GM19467 (cell line): Measurements from ENCODE around the gene RGS3.

Experiments
- ATAC-seq: cut with Tn5 transposase; IDR thresholded peaks from one replicate; pipeline ENCODE4 v1.9.1; 2021; ENCODE audit warnings: mild to moderate bottlenecking, moderate library complexity; ENCODE audit not compliant: unreplicated experiment

Gene RGS3

GRCh38 chr9:113614843-113615648, 151.5 kb downstream of the RGS3 start:
- no peak for ATAC-seq

GRCh38 chr9:113616116-113616515, 152.6 kb downstream of the RGS3 start:
- no peak for ATAC-seq

DNA sequence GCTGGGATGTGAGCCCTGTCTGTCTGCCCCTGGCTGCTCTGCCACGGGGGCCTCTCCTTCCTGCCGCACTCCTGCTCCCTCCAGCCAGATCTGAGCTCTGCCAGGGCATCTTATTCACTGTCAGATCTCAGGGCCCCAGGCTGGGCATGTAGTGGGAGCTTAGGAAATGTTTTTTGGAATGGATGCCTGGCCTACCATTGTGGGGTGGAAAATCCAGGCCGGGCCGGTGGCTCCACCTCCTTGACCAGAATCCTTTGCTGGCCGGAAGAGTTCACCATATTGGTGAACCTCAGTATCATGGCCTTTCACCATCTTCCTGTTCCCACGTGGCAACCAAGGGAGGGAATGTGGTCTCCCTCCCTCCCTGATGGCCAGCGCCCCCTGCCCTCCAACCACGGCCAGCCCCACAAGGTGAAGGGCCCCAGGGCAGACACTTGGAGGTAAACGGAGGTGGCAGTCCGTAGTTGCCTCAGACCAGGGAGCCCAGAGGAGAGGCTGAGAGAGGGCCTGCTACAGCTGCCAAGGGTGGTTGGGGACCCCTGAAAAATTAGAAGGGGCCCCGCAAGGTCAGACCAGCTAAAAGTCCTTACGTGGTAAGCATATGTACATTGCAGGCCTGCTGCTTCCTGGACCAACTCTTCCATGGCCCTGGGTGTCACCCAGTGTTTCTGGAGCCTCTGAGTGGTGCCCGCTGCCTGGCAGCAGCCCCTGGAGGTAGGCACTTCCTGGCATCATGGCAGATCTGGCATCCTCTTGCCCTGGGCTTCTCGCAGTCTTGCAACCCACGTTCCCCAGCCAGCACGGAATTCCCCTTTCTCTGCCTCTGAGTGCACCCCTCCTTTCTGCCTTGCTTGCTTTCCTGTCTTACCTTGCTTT, 153.3 kb downstream of the RGS3 start:
- ATAC-seq, result no peak

GRCh38 chr9:113617550-113617949, 154.0 kb downstream of the RGS3 start:
- no peak for ATAC-seq

- no peak for ATAC-seq
Observed at GRCh38 chr9:113618836-113619490, 155.4 kb downstream of the RGS3 start.

DNA sequence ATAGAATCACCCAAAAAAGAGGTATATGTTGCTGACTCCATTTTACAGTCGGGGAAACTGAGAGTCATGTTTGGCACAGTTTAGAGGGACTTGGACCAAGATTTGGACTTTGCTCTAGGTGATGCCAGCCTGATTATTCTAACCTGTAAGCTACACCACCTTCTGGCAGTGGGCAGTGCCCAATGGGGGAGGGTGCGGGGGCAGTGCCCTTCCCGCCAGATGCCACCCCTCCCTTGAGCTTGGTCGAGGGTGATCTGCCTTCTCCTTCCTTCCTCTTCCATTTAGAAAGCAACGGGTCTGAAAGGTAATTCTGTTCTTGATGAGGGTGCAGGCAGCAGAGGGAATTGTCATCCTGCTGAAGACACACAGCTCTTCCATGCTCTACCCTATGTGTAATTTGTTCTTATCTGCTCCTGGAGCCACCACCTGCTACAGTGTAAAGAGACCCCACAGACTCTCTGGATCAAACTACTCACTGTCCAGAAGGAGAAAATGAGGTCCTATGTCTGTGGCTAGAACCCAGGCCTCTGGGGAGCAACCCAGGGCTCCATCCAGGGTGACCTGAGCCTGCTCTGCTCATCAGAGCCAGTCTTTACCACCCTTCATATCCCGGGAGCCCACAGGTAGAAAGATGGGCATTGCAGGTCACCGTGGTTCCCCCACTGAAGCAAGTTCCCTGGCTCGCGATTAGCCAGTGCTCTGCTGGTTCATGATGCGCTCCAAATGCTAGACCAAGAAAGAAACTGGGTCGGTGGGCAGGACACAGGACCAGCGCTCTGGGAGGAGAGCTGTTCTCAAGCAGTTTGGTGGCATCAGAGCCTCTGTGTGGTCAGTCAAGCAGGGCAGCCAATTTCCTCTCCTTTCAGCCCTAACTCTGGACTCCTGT, 156.2 kb downstream of the RGS3 start:
- no peak for ATAC-seq

GRCh38 chr9:113620377-113621161, 157.0 kb downstream of the RGS3 start:
- ATAC-seq, result no peak

- no peak for ATAC-seq
Observed at GRCh38 chr9:113621309-113621791, 157.8 kb downstream of the RGS3 start.

GRCh38 chr9:113621980-113622379, 158.5 kb downstream of the RGS3 start:
- ATAC-seq, result no peak

GRCh38 chr9:113622600-113623400, 159.3 kb downstream of the RGS3 start:
- peak; percentile 80 for ATAC-seq

DNA sequence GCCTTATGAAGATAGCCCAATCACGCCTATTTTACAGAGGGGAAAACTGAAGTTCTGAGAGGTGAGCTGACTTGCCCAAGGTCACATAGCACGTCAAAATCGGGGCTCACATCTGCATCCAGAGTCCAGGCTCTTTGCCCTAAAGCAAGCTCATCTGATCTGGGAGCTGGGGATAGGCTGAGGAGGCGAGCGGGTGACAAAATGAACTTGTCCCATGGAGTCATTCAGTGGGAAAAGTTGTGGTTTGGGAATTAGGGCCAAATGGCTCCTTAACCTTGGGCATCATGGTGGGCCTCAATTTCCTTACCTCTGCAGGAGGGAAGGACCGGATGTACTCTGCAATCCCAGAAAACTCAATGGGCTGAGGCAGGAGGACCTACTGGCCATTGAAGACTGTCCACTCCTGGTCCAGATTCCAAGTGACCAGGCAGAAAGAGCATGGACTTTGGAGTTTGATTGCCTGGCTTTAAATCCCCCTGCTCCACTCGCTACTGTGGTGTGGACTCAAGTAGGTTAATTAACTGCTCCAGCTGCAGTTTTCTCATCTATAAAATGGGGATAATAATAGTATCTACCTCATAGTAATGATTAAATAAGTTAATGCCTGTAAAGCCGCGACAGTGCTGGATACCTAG, 160.4 kb downstream of the RGS3 start:
- ATAC-seq, result no peak

DNA sequence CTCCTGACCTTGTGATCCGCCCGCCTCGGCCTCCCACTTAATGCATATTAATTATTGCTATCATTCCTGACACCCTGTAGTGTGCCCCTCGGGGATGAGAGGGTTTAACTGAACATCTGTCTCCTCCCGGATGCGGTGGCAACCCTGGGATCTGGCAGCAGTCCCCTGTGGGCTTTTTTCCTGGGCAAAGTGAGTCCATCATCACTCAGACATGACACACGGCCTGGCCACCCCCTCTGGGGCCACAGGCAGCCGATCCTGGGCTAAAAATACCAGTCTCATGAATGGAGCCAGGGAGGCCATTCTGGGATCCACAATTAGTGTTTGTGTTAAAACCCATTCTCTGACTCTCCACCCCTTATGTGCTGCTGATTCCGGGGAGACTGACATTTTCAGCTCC, 161.2 kb downstream of the RGS3 start:
- no peak for ATAC-seq

DNA sequence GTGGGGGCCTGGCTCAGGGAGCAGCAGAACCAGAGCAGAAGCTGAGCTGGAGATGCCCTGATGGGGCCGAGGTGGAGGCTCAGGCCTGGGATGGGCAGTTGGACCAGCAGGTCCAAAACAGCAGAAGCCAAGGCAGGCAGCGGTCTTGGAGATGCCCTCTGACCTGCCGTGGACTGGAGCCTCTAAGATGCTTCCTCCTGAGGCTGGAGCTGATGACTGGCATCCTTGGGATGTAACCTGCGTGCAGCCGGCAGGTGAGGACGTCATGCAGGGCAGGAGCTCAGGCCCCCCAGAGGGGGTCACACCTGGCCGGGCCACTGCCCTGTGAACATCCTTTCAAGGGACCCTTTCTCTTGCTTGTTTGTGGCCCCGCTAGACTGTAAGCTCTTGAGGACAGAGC, 162.0 kb downstream of the RGS3 start:
- ATAC-seq, result no peak

- ATAC-seq, result no peak
Observed at GRCh38 chr9:113626735-113627495, 163.4 kb downstream of the RGS3 start.

- ATAC-seq, result no peak
Observed at GRCh38 chr9:113628621-113629020, 165.1 kb downstream of the RGS3 start.

DNA sequence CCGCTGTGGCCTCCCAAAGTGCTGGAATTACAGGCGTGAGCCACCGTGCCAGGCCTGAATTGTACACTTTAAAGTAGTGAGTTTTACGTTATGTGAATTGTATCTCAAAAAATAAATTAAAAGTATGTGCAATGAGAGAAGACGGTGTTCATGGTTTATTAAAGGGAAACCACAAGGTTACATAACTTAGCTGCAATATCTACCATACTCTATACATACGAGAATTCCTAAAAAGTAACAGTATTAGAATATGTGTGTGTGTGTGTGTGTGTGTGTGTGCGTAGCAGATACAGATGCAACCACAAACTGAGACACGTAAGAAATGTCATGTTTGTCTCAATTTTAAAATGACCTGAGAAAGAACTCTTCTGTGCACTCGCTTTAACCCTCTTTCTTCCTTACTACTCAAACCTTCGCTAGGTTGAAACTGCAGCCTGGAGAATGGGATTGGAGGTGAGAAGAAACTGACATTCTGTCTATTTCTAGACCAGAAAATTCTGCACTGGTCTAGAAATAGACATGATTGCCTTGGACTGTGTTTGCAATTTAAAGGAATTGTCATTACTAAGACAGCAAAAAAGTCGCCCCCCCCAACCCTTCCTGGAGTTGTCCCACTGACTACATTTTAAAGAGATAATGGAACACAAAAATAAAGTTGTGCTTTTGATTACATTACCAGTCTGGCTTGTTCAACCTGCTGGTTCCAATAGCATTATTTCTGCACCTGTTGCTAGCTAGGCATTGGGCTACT, 167.0 kb downstream of the RGS3 start:
- no peak for ATAC-seq
